MM.1S (cell line): ENCODE data around the gene IHH.

Source experiments
- EZH2 ChIP-seq: fragments of 300-600 bp; sonication (generic); optimal IDR thresholded peaks from 2 replicates; pipeline ENCODE3; 2017; ENCODE audit warnings: low read depth, mild to moderate bottlenecking, antibody characterized with exemption, low read length, mixed read lengths
- EZH2phosphoT487 ChIP-seq: fragments of 300-600 bp; sonication (generic); IDR thresholded peaks from 2 replicates; pipeline ENCODE4 v1.6.1; 2018; ENCODE audit warnings: antibody characterized with exemption, low read length
- TF ChIP-seq, protein P1 (sequence below): fragments of 300-600 bp; sonication (generic); IDR thresholded peaks from 2 replicates; pipeline ENCODE4 v1.5.1; 2016; ENCODE audit warnings: antibody characterized with exemption, low read length, mixed read lengths

DNA sequence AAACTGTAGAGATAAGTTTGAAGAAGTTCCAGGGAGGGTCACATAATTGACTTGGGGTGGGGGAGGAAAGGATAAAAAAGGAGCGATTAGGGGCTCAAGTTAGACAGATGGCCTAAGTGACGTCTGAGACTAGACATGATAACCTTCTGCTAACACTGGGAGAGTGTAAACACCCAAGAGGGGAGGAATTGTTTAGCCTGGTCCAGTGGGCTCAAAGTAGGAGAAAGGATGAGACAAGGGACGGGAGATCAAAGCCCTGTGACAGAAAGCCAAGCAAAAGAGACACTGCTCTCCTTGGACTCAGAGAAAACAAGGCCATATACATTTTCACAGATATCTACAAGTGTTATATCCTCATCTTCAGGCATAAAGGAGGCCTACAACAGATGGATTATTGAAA, 45.5 kb upstream of the IHH start:
- TF ChIP-seq, protein P1, sequence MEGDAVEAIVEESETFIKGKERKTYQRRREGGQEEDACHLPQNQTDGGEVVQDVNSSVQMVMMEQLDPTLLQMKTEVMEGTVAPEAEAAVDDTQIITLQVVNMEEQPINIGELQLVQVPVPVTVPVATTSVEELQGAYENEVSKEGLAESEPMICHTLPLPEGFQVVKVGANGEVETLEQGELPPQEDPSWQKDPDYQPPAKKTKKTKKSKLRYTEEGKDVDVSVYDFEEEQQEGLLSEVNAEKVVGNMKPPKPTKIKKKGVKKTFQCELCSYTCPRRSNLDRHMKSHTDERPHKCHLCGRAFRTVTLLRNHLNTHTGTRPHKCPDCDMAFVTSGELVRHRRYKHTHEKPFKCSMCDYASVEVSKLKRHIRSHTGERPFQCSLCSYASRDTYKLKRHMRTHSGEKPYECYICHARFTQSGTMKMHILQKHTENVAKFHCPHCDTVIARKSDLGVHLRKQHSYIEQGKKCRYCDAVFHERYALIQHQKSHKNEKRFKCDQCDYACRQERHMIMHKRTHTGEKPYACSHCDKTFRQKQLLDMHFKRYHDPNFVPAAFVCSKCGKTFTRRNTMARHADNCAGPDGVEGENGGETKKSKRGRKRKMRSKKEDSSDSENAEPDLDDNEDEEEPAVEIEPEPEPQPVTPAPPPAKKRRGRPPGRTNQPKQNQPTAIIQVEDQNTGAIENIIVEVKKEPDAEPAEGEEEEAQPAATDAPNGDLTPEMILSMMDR, result no peak
- TF ChIP-seq EZH2phosphoT487 (no peak), EZH2 (no peak)
